ENCODE data around the gene SMAD4.
"Not testable (repeated sequence)": the region's sequence is repeated elsewhere in the genome, so short reads cannot be mapped to it uniquely, and the experiment has no call there.

Gene SMAD4

GRCh38 chr18:51119976-51120375 lies 90.0 kb downstream of the SMAD4 start:
- not testable (repeated sequence) for DNase-seq

GRCh38 chr18:51120809-51121596 lies 91.0 kb downstream of the SMAD4 start:
- no peak for DNase-seq

- DNase-seq: no peak
Observed at GRCh38 chr18:51121597-51121857, 91.5 kb downstream of the SMAD4 start.

GRCh38 chr18:51122266-51123045 lies 92.4 kb downstream of the SMAD4 start:
- no peak for DNase-seq

GRCh38 chr18:51123046-51123395 lies 93.0 kb downstream of the SMAD4 start:
- no peak for DNase-seq

GRCh38 chr18:51123481-51123880 lies 93.5 kb downstream of the SMAD4 start:
- no peak for DNase-seq

- no peak for DNase-seq
Observed at GRCh38 chr18:51123936-51124486, 94.0 kb downstream of the SMAD4 start.

DNA sequence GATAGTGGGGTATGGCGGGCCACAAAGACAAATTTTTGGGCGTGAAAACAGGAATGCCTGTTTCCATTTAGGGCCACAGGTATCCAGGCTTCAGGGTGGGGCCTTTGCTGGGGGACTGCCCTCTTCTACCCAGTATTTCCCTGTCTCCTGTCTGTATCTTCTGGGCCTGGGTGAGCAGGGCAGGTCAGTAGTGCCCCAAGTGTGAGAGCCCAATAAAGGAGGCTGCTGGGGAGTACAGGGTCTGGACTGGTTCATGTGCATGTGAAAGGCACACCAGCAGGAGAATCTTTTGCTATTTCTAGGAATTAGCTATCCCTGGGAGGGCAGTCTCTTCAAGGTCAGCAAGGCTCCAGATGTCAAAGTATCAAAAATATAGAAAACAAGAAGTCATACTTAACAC lies 96.0 kb downstream of the SMAD4 start:
- DNase-seq: no peak

DNA sequence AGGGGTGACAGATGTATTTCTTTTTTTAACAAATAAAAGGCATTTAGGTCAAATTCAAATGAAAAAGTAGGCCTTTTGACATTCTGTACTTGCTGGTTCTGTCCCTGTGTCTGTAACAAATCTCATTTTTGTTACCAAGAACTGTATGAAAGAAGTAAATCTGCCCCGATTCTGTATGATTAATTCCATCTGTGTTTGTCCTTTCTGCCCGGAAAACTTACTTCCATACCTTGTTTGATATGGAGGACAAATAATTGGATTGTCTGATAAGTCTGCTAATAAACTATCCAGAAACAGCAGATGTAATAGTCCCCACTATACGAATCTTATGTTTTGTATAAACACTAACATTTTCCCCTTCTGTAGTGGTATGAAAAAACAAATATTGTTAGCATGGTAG lies 97.7 kb downstream of the SMAD4 start:
- no peak for DNase-seq

- DNase-seq: no peak
Observed at GRCh38 chr18:51128533-51128932, 98.5 kb downstream of the SMAD4 start.

GRCh38 chr18:51132256-51132935 lies 102.4 kb downstream of the SMAD4 start:
- DNase-seq: no peak

GRCh38 chr18:51133580-51134160 lies 103.7 kb downstream of the SMAD4 start:
- no peak for DNase-seq
